NCI-H524 treated with DMSO at 0.1 percent for 48 hours (cell line): ENCODE results near the gene XAGE3.

Source experiments
- DNase-seq: peaks from one replicate; lab custom pipeline; 2025; lab: John Stamatoyannopoulos, UW

The XAGE3 gene

DNA sequence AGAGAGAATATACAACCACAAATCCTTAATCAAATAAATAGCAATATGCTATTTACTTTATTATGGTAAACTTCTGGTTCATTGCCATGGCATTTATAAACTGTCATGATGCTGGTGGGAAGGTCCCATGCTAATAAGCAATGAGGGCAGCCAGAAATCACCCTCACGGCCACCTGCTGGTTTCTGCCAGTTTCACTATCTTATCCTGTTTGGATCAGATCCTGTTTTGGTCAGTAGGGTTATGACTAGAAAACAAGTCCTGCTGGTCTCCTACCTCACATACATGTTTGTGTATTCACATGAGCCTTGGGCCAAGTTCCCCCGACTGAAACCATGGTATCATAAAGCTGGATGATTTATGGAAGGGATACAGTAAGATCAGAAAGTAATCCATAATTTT lies 28.7 kb downstream of the XAGE3 start:
- DNase-seq, result no peak

GRCh38 chrX:52830551-52830950 lies 37.3 kb downstream of the XAGE3 start:
- DNase-seq, result no peak

- DNase-seq, result no peak
Observed at GRCh38 chrX:52824608-52825007, 43.3 kb downstream of the XAGE3 start.

DNA sequence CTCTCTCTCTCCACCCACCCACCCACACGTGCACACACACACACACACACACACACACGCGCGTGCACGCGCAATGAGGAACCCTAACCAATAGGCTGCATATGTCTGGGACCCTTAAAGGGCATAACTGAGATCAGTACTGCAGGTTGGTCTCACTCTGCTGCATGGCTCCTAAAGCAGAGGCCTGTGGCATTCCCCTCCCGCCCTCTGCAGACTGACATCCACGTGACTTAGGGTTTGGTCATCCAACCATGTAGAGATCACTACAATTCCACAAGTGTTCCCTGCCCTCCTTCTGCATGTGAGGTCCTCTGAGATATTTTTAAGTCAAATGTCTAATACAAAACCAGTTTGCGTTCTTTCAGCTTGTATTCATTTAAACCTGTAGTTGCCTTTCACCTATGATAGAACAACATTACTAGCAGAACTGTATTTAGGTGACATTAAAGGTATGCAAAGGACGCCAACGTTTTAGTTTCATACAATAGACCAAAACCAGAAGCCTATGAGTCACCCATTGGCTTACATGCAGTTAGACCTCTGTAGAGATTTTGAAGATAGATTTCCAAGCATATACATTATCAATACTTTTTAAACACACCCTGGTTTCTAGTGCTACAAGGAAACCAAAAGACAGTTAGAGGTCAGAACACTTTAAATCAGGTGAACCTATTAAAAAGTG lies 46.7 kb downstream of the XAGE3 start:
- DNase-seq, result no peak

DNA sequence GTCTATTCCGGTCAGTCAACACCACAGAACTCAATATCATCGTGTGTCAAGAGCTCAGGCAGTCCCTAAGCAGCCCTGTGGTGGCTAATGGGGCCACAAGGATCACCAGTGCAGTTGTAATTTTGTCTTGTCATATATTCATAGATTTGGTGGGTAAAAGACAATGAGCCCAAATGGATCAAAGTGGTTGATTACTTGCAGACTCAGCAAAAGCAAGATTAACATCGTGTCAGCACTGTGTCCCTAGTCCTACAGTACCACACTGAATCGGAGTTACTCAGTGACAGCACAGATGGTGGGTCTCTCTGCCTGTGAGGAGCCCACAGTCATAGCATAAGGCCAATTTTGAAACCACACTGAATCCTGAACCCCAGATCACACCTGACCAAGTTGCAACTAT lies 48.1 kb downstream of the XAGE3 start:
- DNase-seq, result no peak
